GM21381 (cell line): ENCODE results near the gene EXOC4.
A peak's percentile ranks its signal among the peaks of the same experiment; 100 is the strongest.
"Not testable (repeated sequence)": the region's sequence is repeated elsewhere in the genome, so short reads cannot be mapped to it uniquely, and the experiment has no call there.

ENCODE experiments used
- ATAC-seq: cut with Tn5 transposase; IDR thresholded peaks from one replicate; pipeline ENCODE4 v1.9.1; 2021; ENCODE audit warnings: mild to moderate bottlenecking, moderate library complexity; ENCODE audit not compliant: unreplicated experiment

The EXOC4 gene

GRCh38 chr7:134046594-134047128, 793.8 kb downstream of the EXOC4 start:
- ATAC-seq: no peak

- ATAC-seq: no peak
Measured at GRCh38 chr7:134047675-134048074, 794.8 kb downstream of the EXOC4 start.

DNA sequence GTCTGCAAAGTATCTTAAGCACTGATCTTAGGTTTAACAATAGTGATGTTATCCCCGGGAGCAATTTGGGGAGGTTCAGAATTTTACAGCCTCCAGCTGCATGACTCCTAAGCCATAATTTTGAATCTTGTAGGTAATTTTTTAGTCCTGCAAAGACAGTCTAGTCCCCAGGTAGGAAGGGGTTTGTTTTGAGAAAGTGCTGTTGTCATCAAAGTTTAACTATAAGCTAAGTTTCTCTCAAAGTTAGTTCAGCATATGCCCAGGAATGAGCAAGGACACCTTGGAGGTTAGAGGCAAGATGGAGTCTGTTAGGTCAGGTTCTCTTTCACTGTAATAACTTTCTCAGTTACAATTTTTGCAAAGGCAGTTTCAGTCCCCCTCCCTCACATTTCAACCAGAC, 795.3 kb downstream of the EXOC4 start:
- ATAC-seq: no peak

DNA sequence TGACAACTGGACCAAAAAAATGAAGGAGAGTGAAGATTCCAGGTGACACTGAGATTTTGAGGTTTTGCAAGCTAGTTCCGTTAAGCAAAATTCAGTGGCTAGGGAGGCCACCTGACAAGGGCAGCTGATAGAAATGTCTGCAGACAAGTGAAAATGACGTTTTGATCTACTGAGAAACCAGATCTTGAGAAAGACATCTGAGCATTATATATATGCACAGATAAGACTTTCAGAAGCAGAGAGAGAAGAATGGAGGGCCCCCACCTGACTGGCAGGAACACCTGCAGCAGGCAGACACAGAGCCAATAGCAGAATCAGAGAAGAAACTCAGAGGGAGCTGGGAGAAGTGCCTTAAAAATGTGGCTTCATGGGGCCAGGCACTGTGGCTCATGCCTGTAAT, 798.1 kb downstream of the EXOC4 start:
- no peak for ATAC-seq

DNA sequence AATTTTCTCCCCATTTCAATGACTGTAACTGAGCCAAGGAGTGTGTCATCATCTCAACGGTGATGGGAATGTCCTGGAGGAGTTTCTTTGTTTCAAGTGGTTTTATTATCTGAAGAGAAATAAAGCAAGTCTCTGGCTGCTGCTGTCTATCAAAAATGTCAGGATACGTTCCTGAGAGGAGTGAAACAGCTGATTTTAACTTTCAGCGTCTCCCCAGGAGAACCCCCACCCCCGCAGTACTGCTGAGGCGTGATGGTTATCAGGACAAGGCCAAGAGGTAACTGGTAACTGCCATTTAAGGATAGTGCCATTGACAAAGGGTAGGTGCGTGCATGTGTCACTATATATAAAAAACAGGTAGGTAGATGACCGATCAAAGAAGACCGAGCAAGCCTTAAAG, 803.9 kb downstream of the EXOC4 start:
- ATAC-seq: no peak

DNA sequence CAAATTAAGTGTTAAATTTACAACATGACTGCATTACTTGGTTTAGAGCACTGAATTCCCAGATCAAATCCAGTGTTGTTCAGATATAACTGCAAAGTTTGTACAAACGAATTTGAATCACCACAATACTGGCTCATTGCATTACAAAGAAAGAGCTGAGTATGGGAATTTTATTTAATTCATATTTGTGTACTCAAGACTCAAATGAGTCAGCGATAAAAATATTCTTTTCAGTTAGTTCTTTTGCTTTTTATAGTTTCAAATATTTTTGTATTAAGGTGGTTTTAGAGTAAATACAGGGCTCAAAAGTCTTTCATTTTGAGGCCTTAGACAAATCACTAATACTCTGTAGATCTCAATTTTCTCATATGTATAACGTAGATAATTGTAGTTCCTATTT, 805.6 kb downstream of the EXOC4 start:
- ATAC-seq: no peak

- no peak for ATAC-seq
Measured at GRCh38 chr7:134058980-134059379, 806.1 kb downstream of the EXOC4 start.

- ATAC-seq: no peak
Measured at GRCh38 chr7:134059921-134060320, 807.0 kb downstream of the EXOC4 start.

- no peak for ATAC-seq
Measured at GRCh38 chr7:134060874-134061273, 808.0 kb downstream of the EXOC4 start.

GRCh38 chr7:134062460-134062859, 809.6 kb downstream of the EXOC4 start:
- no peak for ATAC-seq

DNA sequence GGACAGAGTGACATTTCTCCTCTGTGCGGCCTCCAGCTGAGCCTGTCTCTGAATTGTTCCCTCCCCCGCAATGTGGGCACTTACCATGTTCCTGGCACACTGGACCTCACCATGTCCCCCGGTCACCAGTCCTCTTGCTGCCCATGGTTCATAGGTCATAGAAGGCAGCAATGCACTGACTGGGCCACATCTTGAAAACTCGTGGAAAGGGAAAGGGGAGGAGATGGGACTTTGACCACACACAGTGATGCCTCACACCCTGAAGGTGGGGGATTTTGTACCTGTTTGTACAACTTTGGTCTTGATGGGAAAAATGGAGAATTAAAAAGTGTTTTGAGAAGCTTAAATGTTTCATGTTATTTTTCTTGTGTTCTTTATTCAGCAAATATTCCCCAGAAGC, 812.5 kb downstream of the EXOC4 start:
- no peak for ATAC-seq

DNA sequence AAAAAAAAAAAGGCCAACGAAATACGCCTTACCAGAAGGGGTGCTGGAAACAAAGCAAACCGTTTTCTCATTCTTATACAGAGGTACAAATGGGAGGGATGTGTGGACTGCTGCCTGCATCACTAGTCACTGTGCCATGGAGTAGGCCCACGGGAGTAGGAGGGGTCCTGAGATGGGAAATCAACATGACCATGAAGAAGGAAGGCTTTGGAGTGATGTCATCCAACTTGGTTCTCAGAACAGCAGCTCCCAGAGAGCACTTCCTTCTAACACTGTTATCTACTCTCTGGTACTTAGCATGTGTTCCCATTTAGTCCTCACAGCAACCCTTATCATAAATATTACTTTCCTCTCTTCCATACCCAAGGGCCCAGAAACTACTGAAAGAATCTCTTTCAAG, 814.3 kb downstream of the EXOC4 start:
- ATAC-seq: no peak

DNA sequence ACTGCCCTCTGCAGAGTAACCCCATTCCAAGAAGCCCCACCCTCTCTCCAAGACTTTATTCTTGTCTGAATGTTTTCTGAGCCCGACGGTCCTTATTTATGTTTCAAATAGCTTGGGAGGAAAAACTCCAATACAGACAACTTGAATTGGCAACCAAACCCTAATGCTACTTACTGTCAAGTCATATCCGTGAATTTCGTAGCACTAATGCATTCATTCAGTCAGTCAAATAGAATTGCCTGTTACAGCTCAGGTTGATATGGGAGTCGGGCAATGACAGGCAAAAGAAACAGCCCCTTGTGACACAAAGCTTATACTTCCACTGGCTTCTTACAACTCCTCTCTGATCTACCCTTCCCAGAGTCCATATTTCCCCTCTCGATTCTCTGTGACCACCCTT, 815.8 kb downstream of the EXOC4 start:
- no peak for ATAC-seq

DNA sequence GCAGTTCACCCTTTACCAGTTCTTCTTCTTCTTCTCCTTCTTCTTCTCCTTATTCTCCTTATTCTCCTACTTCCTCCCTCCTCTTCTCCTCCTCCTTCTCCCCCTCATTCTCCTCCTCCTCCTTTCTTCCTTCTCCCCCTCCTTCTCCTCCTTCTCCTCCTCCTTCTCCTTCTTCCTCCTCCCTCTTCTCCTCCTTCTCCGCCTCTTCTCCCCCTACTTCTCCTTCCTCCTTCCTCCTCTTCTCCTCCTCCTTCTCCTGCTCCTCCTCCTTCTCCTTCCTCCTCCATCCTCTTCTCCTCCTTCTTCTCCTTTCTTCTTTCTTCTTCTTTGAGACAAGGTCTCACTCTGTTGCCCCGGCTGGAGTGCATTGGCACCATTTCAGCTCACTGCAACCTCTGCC, 816.3 kb downstream of the EXOC4 start:
- no peak for ATAC-seq

DNA sequence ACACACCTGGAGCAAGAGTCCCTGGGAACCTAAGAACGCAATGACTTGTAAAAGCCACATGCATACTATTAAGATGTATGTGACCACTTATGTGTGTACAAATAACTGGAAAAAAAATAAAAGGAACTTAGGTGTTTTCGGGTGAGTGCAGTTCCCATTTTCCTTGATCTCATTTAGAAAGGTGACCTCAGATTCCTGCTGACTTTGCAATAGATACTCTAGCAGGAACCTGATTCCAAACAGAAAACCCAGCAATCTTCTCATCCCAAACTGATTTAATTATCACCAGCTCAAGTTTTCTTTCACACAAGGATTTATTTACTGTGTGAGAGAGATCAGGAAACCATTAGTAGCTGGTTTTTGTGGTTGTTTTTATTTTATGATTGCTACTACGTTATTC, 817.8 kb downstream of the EXOC4 start:
- no peak for ATAC-seq

DNA sequence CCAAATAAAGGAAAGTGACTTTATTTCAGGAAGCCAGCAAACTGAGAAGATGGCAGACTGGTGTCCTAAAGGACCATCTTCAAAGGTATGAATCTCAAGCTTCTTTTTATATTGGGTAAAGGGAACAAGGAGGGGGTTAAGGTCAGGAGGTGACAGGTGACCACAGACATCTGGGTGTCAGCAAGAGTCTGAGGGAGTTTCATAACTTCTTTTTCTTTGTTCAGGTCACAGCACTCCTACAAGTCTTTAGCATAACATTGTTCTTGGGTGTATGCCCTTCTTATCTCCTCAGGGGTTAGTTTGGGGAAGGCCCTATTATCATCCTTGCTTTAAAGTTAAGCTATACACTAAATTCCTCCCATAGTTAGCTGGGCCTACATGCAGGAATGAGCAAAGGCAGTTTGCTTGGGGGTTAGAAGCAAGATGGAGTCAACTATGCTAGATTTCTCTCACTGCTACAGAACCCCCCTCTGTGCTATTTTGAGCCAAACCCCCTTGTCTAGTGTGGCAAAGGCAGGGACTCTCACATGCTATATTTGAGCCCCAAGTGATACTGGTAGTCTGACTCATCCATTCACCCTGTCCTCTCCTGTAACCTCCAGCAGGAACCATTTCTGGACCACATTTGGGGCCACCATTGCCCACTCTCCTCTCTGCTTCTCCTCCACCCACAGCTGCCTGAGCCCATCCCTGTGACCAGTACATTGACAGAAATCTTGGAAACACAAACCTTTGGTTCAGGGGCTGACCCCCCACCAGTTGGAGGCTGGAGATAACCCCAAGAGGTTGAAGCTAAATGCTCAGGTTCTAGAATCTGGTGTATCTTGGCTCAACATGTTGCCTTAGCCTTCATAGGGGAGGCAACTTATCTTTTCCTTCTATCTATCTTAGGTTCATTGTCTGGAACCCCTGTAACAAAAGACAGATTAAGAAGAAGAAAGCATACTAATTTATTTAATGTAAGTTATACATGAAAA, 818.8 kb downstream of the EXOC4 start:
- ATAC-seq: peak; percentile 89

DNA sequence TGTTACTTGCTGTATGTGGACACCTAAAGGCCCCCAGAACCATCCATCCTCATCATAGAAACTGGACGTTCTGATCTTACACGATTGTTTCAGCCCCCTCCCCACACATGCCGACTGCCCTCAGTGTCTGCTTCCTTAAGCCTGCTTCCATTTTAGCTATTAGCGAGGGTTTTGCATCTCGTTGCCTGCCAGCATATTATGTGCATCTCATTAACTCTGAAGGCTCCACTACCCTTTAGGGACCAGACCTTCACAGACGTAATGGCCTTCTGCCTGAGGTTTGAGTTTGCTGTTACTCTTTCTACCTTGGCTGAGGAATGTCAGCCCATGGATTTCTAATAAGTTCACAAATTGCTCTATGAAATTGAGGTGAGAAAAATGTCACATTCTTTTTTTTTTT, 820.4 kb downstream of the EXOC4 start:
- no peak for ATAC-seq

GRCh38 chr7:134075799-134076198, 822.9 kb downstream of the EXOC4 start:
- ATAC-seq: no peak

DNA sequence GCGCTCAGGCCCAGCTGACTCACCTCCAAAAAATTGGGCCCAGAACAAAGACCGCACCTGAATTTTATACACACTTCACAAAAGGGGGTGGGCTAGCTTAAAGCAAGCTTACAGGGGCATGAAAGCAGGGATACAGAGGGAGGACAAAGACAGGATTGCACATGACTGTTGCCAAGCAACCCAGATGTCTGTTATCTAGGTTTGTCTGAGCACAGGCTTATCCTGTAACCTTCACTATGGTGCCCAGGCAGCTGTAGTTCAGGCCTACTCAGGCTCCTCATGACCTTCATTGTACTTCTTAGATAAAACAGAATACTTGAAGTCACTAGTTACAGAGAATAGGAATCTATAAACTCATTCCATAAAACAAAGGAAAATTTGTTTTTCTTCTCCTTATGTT, 824.7 kb downstream of the EXOC4 start:
- not testable (repeated sequence) for ATAC-seq

GRCh38 chr7:134078991-134079390, 826.1 kb downstream of the EXOC4 start:
- no peak for ATAC-seq

DNA sequence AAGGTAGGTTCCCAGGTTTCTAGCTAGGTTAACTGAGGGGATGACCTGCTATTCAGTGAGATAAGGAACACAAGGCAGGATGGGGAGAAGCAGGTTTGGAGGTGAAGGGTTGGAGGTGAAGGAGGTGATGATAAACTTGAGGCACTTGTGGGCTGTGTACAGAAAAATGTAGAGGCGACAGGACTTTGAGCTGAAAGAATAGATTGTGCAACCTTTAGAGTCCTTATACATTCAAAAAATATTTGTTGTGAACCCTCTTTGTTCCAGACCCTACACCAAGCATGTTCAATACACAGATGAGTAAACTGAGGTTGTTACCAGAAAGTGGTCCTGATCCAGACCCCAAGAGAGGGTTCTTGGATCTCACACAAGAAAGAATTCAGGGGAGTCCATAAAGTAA, 828.8 kb downstream of the EXOC4 start:
- no peak for ATAC-seq

DNA sequence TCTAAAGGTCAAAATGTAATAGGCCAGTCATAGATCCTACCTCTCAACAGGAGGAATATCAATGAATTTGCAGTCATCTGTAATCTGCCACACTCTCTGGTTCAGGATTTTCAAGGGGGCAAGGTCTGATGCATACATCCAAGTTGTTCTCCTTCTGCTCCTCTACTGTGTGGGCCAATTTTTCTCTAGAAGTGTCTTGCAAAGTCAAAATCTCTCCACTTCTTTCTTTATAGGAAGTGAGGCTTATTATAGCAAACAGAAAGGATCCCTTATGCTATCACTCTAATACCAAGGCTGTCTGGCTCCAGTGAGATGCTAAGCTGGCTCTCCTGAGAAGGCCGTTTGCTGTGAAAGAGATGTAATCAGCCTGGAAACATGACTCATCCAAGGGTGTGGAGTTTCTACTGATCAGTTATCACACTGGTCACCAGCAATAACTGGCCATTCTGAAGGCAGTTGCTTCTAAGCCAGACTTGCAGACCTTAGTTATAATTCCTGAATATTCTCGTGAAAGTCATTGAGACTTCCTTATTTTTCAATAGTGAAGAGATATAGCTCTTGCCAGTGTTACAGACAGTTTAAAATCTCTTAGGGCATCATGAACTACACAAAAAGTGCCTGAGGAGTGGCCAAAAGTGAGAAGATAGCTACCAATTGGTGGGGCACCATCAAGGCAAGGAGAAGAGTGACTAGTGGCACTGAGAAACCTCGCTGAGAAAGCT, 831.0 kb downstream of the EXOC4 start:
- no peak for ATAC-seq
